Psoas muscle (tissue), 8 donors: Measurements from ENCODE around the gene CAMK1D. TPM values are rescaled to one million over a fixed set of nuclear protein-coding genes. Genes with fewer than 3 reads are reported as not detected.

Experiments used
- ATAC-seq, 4 donors: fragments of 200-7000 bp; cut with Tn5 transposase; one replicate each; pipeline ENCODE4 v1.9.1; 2020; ENCODE audit warnings: moderate library complexity in 3 of 4, mild to moderate bottlenecking in 2 of 4
- DNase-seq, 2 donors: peaks; one replicate each; pipeline ENCODE4 v3.0.0-alpha.2; 2020
- H3K27ac ChIP-seq: fragments of 200-600 bp; one replicate; pipeline ENCODE4 v1.8.0; 2022
- H3K27me3 ChIP-seq, 3 donors: fragments of 200-600 bp in 1 of 3; one replicate each; pipeline versions ENCODE4 v1.6.1 to v1.8.0; 2013 to 2022; ENCODE audit warnings: low read length in 2 of 3, mild to moderate bottlenecking in 2 of 3, moderate library complexity in 1 of 3; ENCODE audit not compliant: insufficient read depth in 3 of 3
- H3K36me3 ChIP-seq, 2 donors: fragments of 200-600 bp in 1 of 2; one replicate each; pipeline versions ENCODE4 v1.6.1 to v1.8.0; 2013 to 2022; ENCODE audit warnings: low read depth in 1 of 2, mild to moderate bottlenecking in 1 of 2, moderate library complexity in 1 of 2; ENCODE audit not compliant: insufficient read depth in 1 of 2
- H3K4me1 ChIP-seq: fragments of 200-600 bp; one replicate; pipeline ENCODE4 v1.8.0; 2022
- H3K4me3 ChIP-seq: fragments of 200-600 bp; one replicate; pipeline ENCODE4 v1.8.0; 2022; ENCODE audit warnings: mild to moderate bottlenecking
- H3K9me3 ChIP-seq: fragments of 200-600 bp; one replicate; pipeline ENCODE4 v1.8.0; 2022
- WGBS, 3 donors: extraction: QIAGEN DNeasy Blood & Tissue Kit; methylation state at CpG; one replicate each; pipeline versions ENCODE4 v1.1.6 to v1.1.7; 2013; 5-methylcytosine and 5-hydroxymethylcytosine counted together
- intact Hi-C, 2 donors: fragments of 100-400 bp; cut with DNase I; formaldehyde crosslinking; loops; one replicate each; pipeline versions ENCODE4 v1.11.0 to v1.14.2; 2022
- polyA plus RNA-seq, 3 donors: library from polyadenylated mRNA; stranded (reverse); fragments of 200-250 nt; gene quantifications; one replicate each; pipeline ENCODE4 v1.2.3, GENCODE V29; 2013
- total RNA-seq, 4 donors: library from RNA; stranded (reverse); fragmentation: NEBNext Ultra II Directional in 2 of 4; extraction: Animal tissue kit (Norgen Biotek cat#: 25700) in 2 of 4; gene quantifications; one replicate each; pipeline versions ENCODE4 v1.2.1 to v1.2.4, GENCODE V29; 2021 to 2023
- TF ChIP-seq, protein P1 (sequence below): fragments of 200-600 bp; IDR thresholded peaks from one replicate; pipeline ENCODE4 v1.8.0; 2022; ENCODE audit warnings: antibody characterized with exemption
- donor health status: healthy with polysubstance abuse.
- donor health status: DM: no; HTN: no; CAD: no; lungs with moderate emphysema.
- donor health status: Bipolar disorder and iron deficiency.
- donor health status: healthy.
- donor health status: DM: yes; HTN: yes; CAD: no.
- donor health status: DM: no; HTN: no; CAD: no.
- donor health status: DM: no; HTN: no; CAD: no.
- donor health status: DM: yes; HTN: yes; CAD: no.

Gene CAMK1D
- total and polyA plus RNA-seq, 7 donors, result 0.39 to 1.8 (median 0.53) TPM

DNA sequence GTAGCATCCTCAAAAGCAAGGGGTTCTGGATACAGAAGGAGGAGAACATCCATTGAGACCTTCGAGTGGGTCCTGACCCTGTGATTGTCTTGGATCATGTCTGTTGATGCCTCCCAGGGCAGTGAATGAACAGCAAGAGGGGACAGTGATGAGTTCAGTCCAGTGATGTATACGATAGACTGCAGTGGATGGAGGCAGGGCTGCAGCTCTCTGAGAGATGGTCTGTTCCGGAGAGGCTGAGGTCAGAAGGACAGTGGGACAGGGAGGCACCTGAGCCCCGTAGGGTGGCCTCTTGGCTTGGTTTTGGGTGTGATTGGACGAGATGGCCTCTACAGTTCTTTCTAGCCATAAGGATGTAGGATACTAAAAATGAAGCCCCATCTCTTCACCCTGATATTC, 280.4 kb downstream of the CAMK1D start:
- ATAC-seq (no peak), DNase-seq (no peak)
- WGBS, 3 donors, result 68 to 80% (median 70%) methylated on average over 5 of the region's 5 CpGs

DNA sequence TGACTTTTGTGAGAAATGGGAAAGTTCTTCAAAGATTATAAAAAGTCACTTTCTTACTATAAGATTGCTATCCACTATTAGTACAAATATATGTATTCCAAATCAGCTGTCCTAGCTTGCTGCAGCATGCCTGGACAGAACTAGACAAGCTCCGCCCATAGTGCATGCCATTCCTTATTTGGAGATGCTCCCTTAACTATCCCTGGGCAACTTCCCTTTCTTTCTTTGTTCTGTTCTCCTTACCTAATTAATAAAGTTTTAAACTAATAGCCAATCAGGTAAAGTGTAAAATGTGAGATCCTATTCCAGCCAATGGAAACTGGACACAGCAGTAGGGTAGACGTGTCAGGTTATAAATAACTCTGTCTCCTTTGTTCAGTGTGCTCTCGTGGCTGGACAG, 281.9 kb downstream of the CAMK1D start:
- no peak overlapping the region for H3K4me3 ChIP-seq
- DNase-seq, result no peak
- no peaks in the 10 kb centered on the region for H3K27me3 ChIP-seq
- H3K36me3 ChIP-seq, result no peaks in the 10 kb centered on the region
- WGBS, 3 donors, result 59 to 73% (median 71%) methylated on average over 3 of the region's 3 CpGs
- intact Hi-C loops, result no loop called here
- H3K9me3 ChIP-seq, result no peaks in the 10 kb centered on the region
- TF ChIP-seq, protein P1, sequence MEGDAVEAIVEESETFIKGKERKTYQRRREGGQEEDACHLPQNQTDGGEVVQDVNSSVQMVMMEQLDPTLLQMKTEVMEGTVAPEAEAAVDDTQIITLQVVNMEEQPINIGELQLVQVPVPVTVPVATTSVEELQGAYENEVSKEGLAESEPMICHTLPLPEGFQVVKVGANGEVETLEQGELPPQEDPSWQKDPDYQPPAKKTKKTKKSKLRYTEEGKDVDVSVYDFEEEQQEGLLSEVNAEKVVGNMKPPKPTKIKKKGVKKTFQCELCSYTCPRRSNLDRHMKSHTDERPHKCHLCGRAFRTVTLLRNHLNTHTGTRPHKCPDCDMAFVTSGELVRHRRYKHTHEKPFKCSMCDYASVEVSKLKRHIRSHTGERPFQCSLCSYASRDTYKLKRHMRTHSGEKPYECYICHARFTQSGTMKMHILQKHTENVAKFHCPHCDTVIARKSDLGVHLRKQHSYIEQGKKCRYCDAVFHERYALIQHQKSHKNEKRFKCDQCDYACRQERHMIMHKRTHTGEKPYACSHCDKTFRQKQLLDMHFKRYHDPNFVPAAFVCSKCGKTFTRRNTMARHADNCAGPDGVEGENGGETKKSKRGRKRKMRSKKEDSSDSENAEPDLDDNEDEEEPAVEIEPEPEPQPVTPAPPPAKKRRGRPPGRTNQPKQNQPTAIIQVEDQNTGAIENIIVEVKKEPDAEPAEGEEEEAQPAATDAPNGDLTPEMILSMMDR, result no peak
- H3K4me1 ChIP-seq, result no peaks in the 10 kb centered on the region
- ATAC-seq, result no peak
- no peak overlapping the region for H3K27ac ChIP-seq

More for the DNA sequence above, 280.4 kb downstream of the CAMK1D start:
- Histone ChIP-seq H3K4me3 (no peak overlapping the region), H3K36me3 (no peaks in the 10 kb centered on the region), H3K27ac (no peak overlapping the region), H3K27me3 (no peaks in the 10 kb centered on the region), H3K4me1 (no peaks in the 10 kb centered on the region), H3K9me3 (no peaks in the 10 kb centered on the region)
- TF ChIP-seq, protein P1, result no peak
- intact Hi-C loops, result no loop called here

DNA sequence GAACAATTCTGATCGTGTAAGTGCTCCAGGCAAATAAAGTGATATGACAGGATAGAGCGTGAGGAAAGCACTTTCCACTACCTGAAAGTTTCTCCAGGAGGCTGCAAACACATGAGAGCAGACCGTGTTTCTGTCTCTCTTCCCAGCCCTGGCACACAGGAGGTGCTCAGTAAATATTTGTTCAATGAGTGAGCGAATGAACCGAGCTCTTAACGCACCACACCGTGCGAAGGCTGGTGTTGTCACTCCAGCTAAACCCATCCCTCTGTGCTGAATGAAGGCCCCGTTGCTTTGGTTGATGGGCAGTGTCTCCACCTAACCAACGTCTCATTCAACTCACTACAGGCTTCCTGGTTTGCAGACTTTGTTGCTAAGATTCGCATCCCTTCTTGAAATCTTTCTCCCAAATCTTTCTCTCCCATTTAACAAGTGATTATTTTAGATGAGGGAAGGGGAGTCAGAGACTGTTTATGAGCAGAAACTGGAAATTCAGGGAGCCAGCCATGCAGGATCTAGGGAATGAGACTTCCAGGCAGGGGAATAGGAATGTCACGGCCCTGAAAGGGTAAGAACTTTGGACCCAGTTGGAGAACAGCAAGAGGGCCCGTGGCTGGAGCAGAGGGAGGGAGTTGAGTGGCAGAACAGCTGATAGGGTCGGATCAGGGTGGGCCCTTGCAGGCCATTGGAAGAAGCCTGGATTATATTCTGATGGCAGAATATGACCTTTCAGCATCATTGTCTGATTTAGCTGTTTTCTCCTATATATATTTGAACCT, 282.6 kb downstream of the CAMK1D start:
- Histone ChIP-seq H3K36me3 (no peaks in the 10 kb centered on the region), H3K4me1 (no peaks in the 10 kb centered on the region), H3K9me3 (no peaks in the 10 kb centered on the region), H3K27me3 (no peaks in the 10 kb centered on the region), H3K4me3 (no peak overlapping the region), H3K27ac (no peak overlapping the region)
- TF ChIP-seq, protein P1, result no peak
- intact Hi-C loops, result no loop called here
- no peak for DNase-seq
- 77 to 82% (median 78%) methylated on average over 14 of the region's 14 CpGs for WGBS, 3 donors
- ATAC-seq, result no peak

DNA sequence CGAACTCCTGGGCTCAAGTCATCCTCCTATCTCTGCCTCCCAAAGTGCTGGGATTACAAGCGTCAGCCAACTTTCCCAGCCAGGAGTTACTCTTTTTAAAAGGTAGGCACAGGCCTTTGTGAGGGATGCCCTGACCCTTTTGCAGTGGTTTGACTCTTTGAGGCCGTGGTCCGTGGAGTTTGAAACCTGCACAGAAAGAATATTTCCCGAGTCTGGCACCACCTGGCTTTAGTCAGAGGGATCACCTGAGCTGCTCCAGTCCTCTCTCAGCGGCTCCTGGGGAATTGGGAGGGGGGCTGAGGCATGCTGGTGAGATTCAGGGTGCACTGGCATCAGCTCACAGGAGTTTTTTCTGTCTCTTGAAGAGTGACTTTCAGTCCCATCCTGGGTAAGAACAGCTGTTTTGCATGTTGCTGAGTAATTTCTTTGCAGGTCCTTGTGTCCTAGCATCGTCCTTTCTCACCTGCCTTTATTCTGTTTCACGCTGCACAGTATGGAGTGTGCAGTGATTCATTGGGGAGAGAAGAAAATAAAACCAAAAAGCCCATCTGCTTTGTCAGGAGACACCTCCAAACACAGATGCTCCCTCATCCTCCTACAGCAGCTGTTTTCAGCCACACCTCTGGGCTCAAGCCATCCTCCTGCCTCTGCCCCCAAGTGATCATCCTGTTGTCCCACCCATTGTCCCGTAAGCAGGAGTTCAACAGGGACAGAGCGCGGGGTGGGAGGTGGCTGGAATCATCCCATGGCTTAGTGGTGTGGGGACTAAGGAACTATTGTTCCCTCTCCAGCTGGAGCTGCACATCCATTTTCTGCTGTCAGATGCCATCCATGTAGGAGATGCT, 284.7 kb downstream of the CAMK1D start:
- no peak overlapping the region for H3K4me3 ChIP-seq
- H3K27me3 ChIP-seq, result no peaks in the 10 kb centered on the region
- WGBS, 3 donors, result 69 to 77% (median 69%) methylated on average over 11 of the region's 11 CpGs
- TF ChIP-seq, protein P1, result no peak
- no peaks in the 10 kb centered on the region for H3K36me3 ChIP-seq
- DNase-seq (no peak), ATAC-seq (no peak)
- intact Hi-C loops, result no loop called here
- no peak overlapping the region for H3K27ac ChIP-seq
- no peaks in the 10 kb centered on the region for H3K4me1 ChIP-seq
- no peaks in the 10 kb centered on the region for H3K9me3 ChIP-seq
